K562 (cell line): Measurements from ENCODE around the gene SHANK1. TPM values are rescaled to one million over a fixed set of nuclear protein-coding genes. Genes with fewer than 3 reads are reported as not detected.
A peak's percentile ranks its signal among the peaks of the same experiment; 100 is the strongest.

ENCODE experiments used
- ATAC-seq: fragments of 200-7000 bp; cut with Tn5 transposase; 3 replicates; pipeline ENCODE4 v1.9.1; 2020; ENCODE audit warnings: moderate library complexity
- BruUV-seq: library from RNA; stranded (reverse); fragments of 400-500 nt; replicated peaks from 2 replicates; lab custom pipeline; 2021; lab: Mats Ljungman, UMichigan
- CTCF ChIA-PET: fragments of 300-600 bp; formaldehyde crosslinking; extraction: SDS; loops from one replicate; lab custom pipeline; 2021; ENCODE audit warnings: low intra/inter-chr PET ratio; lab: Yijun Ruan, JAX
- POLR2A ChIA-PET: fragments of 300-600, 350-650 bp; sonication (Branson Sonifier 250); formaldehyde crosslinking; extraction: SDS; loops from one replicate; lab custom pipeline; 2021; ENCODE audit warnings: antibody characterized with exemption, inconsistent platforms; lab: Yijun Ruan, JAX
- DNase-seq, 4 experiments: peaks; one replicate each; pipeline versions ENCODE4 v3.0.0 to v3.0.0-alpha.2; 2011 to 2018; ENCODE audit warnings: low spot score in 3 of 4, mixed read lengths in 3 of 4; ENCODE audit errors: extremely low read depth in 1 of 4
- FAIRE-seq: peaks from 2 replicates; lab custom pipeline; 2011; peaks lifted over from hg19 to GRCh38; lab: Jason Lieb, UNC
- H2AFZ ChIP-seq: 2 replicates; pipeline ENCODE4 v1.6.0; 2011; ENCODE audit warnings: low read depth, low read length, control low read depth, inconsistent platforms
- H3K27ac ChIP-seq: fragments of 200-600 bp; 3 replicates; pipeline ENCODE4 v1.8.0; 2011; ENCODE audit warnings: low read depth, mild to moderate bottlenecking, control low read depth, inconsistent platforms, low read length, moderate library complexity, mixed read lengths; ENCODE audit errors: extremely low read depth
- H3K27me3 ChIP-seq, 2 experiments: fragments of 300-600 bp in 1 of 2; 2 replicates in 1 of 2; 3 replicates in 1 of 2; pipeline versions ENCODE4 v1.6.0 to v1.8.0; 2011; ENCODE audit warnings: inconsistent platforms in 2 of 2, low read length in 2 of 2, mild to moderate bottlenecking in 1 of 2, mixed read lengths in 1 of 2, moderate library complexity in 1 of 2; ENCODE audit not compliant: control insufficient read depth in 2 of 2, insufficient read depth in 2 of 2
- H3K36me3 ChIP-seq: fragments of 300-600 bp; 3 replicates; pipeline ENCODE4 v1.8.0; 2011; ENCODE audit warnings: mild to moderate bottlenecking, low read length, inconsistent platforms; ENCODE audit not compliant: control insufficient read depth, insufficient read depth
- H3K4me1 ChIP-seq, 2 experiments: fragments of 200-600 bp in 1 of 2; replicated peaks in 1 of 2; 2 replicates in 1 of 2; 3 replicates in 1 of 2; pipeline versions ENCODE4 v1.5.1 to v1.8.0; 2011; ENCODE audit warnings: inconsistent platforms in 2 of 2, low read length in 2 of 2, mild to moderate bottlenecking in 1 of 2, mixed read lengths in 1 of 2, moderate library complexity in 1 of 2; ENCODE audit not compliant: control insufficient read depth in 2 of 2, insufficient read depth in 2 of 2
- H3K4me2 ChIP-seq: 2 replicates; pipeline ENCODE4 v1.6.1; 2011; ENCODE audit warnings: low read length, control low read depth, inconsistent platforms, mixed read lengths; ENCODE audit not compliant: insufficient read depth
- H3K4me3 ChIP-seq: fragments of 200-600 bp; sonication (generic), shearing (Covaris generic); 2 replicates; pipeline ENCODE4 v1.5.1; 2016; ENCODE audit warnings: control low read depth, inconsistent platforms
- H3K79me2 ChIP-seq: fragments of 200-600 bp; 3 replicates; pipeline ENCODE4 v1.8.0; 2011; ENCODE audit warnings: low read length, inconsistent platforms; ENCODE audit not compliant: control insufficient read depth, insufficient read depth
- H3K9ac ChIP-seq, 2 experiments: 2 replicates each; pipeline versions ENCODE4 v1.6.0 to v1.6.1; 2011; ENCODE audit warnings: low read depth in 2 of 2, low read length in 2 of 2, control low read depth in 1 of 2, inconsistent platforms in 1 of 2, mild to moderate bottlenecking in 1 of 2, mixed read lengths in 1 of 2; ENCODE audit not compliant: insufficient read depth in 1 of 2
- H3K9me1 ChIP-seq: one replicate; pipeline ENCODE4 v1.6.0; 2011; ENCODE audit warnings: inconsistent platforms, mild to moderate bottlenecking, low read length, moderate library complexity; ENCODE audit not compliant: control insufficient read depth, insufficient read depth
- H3K9me3 ChIP-seq: replicated peaks from 2 replicates; pipeline ENCODE4 v1.5.1; 2011; ENCODE audit warnings: low read depth, low read length, inconsistent platforms; ENCODE audit not compliant: control insufficient read depth, insufficient read depth
- H4K20me1 ChIP-seq: replicated peaks from 2 replicates; pipeline ENCODE4 v1.6.1; 2011; ENCODE audit warnings: low read length, inconsistent platforms, mixed read lengths; ENCODE audit not compliant: control insufficient read depth, insufficient read depth
- BCLAF1 ChIP-seq, 2 experiments: fragments of 450-650 bp in 1 of 2; IDR thresholded peaks; 2 replicates each; pipeline ENCODE4 v1.6.1; 2011 to 2017; ENCODE audit warnings: low read depth in 2 of 2, antibody characterized with exemption in 1 of 2, borderline replicate concordance in 1 of 2, low read length in 1 of 2, mild to moderate bottlenecking in 1 of 2, mixed read lengths in 1 of 2; ENCODE audit not compliant: control insufficient read depth in 1 of 2
- CBX1 ChIP-seq: sonication (generic); IDR thresholded peaks from 2 replicates; pipeline ENCODE4 v1.6.1; 2016; ENCODE audit warnings: antibody characterized with exemption, low read depth, mild to moderate bottlenecking
- FOXA3 ChIP-seq, 2 experiments: fragments of 450-650 bp in 1 of 2; sonication (generic) in 1 of 2; formaldehyde crosslinking; IDR thresholded peaks in 1 of 2; conservative IDR thresholded peaks in 1 of 2; 2 replicates each; pipeline versions ENCODE4 v1.4.0 to v1.8.0; 2020 to 2022; ENCODE audit warnings: mild to moderate bottlenecking in 2 of 2, missing genetic modification reagents in 1 of 2
- MGA ChIP-seq: fragments of 450-650 bp; IDR thresholded peaks from 2 replicates; pipeline ENCODE4 v1.6.1; 2016; ENCODE audit warnings: mild to moderate bottlenecking, moderate library complexity
- STAG1 ChIP-seq: sonication (generic); formaldehyde crosslinking; IDR thresholded peaks from 2 replicates; pipeline ENCODE4 v1.5.0; 2020; ENCODE audit warnings: missing genetic modification reagents, borderline replicate concordance
- ZNF232 ChIP-seq: sonication (generic); formaldehyde crosslinking; IDR thresholded peaks from 2 replicates; pipeline ENCODE4 v1.8.0; 2022; ENCODE audit warnings: mild to moderate bottlenecking, missing genetic modification reagents
- ZNF239 ChIP-seq: fragments of 250-450 bp; sonication (Bioruptor Pico); IDR thresholded peaks from 2 replicates; pipeline ENCODE4 v1.4.0; 2020; ENCODE audit warnings: mild to moderate bottlenecking
- WGBS: fragments of 100-300 bp; shearing (Covaris generic); methylation state at CpG from one replicate; pipeline ENCODE4 v1.1.6; 2016; ENCODE audit warnings: low coverage, mixed read lengths; ENCODE audit not compliant: insufficient coverage; ENCODE audit errors: missing lambda C conversion rate; 5-methylcytosine and 5-hydroxymethylcytosine counted together
- in situ Hi-C: fragments of 300-500 bp; cut with MboI; formaldehyde crosslinking; loops from 4 replicates; pipeline ENCODE4 v1.15.0; 2018; ENCODE audit warnings: inconsistent platforms, mixed read lengths
- intact Hi-C: fragments of 100-400 bp; cut with micrococcal nuclease; formaldehyde crosslinking; loops from 2 replicates; pipeline ENCODE4 v1.14.2; 2022
- polyA plus RNA-seq, 8 experiments: library from polyadenylated mRNA; depleted of rRNA in 4 of 8; stranded (reverse) in 5 of 8; unstranded in 3 of 8; fragments of >200 nt; fragmentation: Nextera tagmentation in 2 of 8; fragmentation: Illumina TruSeq in 1 of 8; extraction: Ambion mirVana in 2 of 8; extraction: Trizol in 1 of 8; gene quantifications; 2 replicates each; pipeline versions ENCODE4 v1.2.1 to v1.2.3, GENCODE V29; 2011 to 2014; ENCODE audit warnings: inconsistent platforms in 1 of 8, missing spikeins in 1 of 8
- total RNA-seq, 7 experiments: library from RNA; depleted of rRNA in 6 of 7; stranded (reverse); fragments of >200 nt in 6 of 7; fragmentation: Illumina TruSeq in 2 of 7; extraction: Trizol in 2 of 7; gene quantifications; 2 replicates each; pipeline versions ENCODE4 v1.2.1 to v1.2.3, GENCODE V29; 2011 to 2021; ENCODE audit warnings: low replicate concordance in 1 of 7

The SHANK1 gene
- total and polyA plus RNA-seq, 9 of the 15 experiments (the other 6 are each of a cell fraction or from before 2014, with no cell fraction given) = 0.33 to 1.3 (median 0.55) TPM; not detected in 2

- peaks cover 4% of the 10 kb centered on the region; the same call in 1 of the 3 replicates for H3K36me3 ChIP-seq
- H3K79me2 ChIP-seq = peaks cover 26% of the 10 kb centered on the region
- peak overlapping the region; percentile 90 for H3K4me2 ChIP-seq
- DNase-seq (no peak), FAIRE-seq (no peak), ATAC-seq (no peak)
- POLR2A ChIA-PET = interaction anchor here (1.0 kb wide), 1 partner anchor 10 kb away, joined by 3 read pairs; no protein-coding TSS in a partner anchor
- no peaks in the 10 kb centered on the region for H3K9me1 ChIP-seq
- CTCF ChIA-PET = interaction anchor here (2.1 to 4.5 kb wide), 2 partner anchors 57 to 196 kb away, joined by 12 to 91 read pairs; no protein-coding TSS in a partner anchor
- peak overlapping the region; percentile 59 for H3K4me3 ChIP-seq
- WGBS = 7% methylated on average over 9 of the region's 9 CpGs
- H3K9me3 ChIP-seq = no peaks in the 10 kb centered on the region
- H4K20me1 ChIP-seq = no peaks in the 10 kb centered on the region
- intact Hi-C loops (no loop called here), in situ Hi-C loops (no loop called here)
- BruUV-seq = TSS peak; percentile 71
- H3K27me3 ChIP-seq = no peaks in the 10 kb centered on the region
- peak overlapping the region; percentile 81 for H2AFZ ChIP-seq
- peak overlapping the region; percentile 80 for H3K27ac ChIP-seq
- peaks cover 33 to 61% of the 10 kb centered on the region in 2 experiments; a peak in 4 of 5 replicates for H3K4me1 ChIP-seq
- H3K9ac ChIP-seq = peak overlapping the region; percentile 82 to 95
- TF ChIP-seq CBX1 (no peak), ZNF232 (CRISPR knock-in tag) (0 out of 2 replicates have a peak, but pooled peaks have one; percentile 25), MGA (no peak), STAG1 (no peak), FOXA3 (CRISPR knock-in tag; conservative IDR thresholded peaks at IDR 0.05 in 1 of 2, IDR thresholded peaks at IDR 0.05 in 1 of 2) (0 out of 4 replicates have a peak, but pooled peaks of 1 of the 2 experiments have one; percentile 7), BCLAF1 (IDR thresholded peaks at IDR 0.05; ENCODE audit: borderline replicate concordance in 1 of 2, control insufficient read depth in 1 of 2, low read depth in 2 of 2, low read length in 1 of 2) (no peak), ZNF239 (CRISPR knock-in tag) (peak; percentile 97)
Observed at GRCh38 chr19:50725911-50726230, 6.3 kb upstream of the SHANK1 start.
